Right lobe of liver (tissue), 4 donors: ENCODE results near the gene USO1.

ENCODE experiments used
- CTCF ChIP-seq, 4 donors: fragments of 200-600 bp in 3 of 4; fragments of 450-650 bp in 1 of 4; IDR thresholded peaks; one replicate each; pipeline versions ENCODE4 v1.5.1 to v1.8.0; 2016 to 2022; ENCODE audit warnings: antibody characterized with exemption in 4 of 4, mild to moderate bottlenecking in 2 of 4
- POLR2A ChIP-seq: fragments of 450-650 bp; IDR thresholded peaks from one replicate; pipeline ENCODE4 v1.6.1; 2017; ENCODE audit warnings: antibody characterized with exemption, mild to moderate bottlenecking
- donor health status: DM: no; HTN: no; CAD: no.
- donor health status: DM: no; HTN: no; CAD: no.
- donor health status: DM: no; HTN: yes; CAD: no.

- TF ChIP-seq CTCF (IDR thresholded peaks at IDR 0.05) (peak; percentile 60 to 87 (median 72)), POLR2A (peak; percentile 96)
These were observed at the start of gene USO1 for GRCh38 chr4:75724066-75724866.
